GM19193 (cell line): ENCODE measurements around the gene PCDHGB4.
"Not testable (repeated sequence)": the region's sequence is repeated elsewhere in the genome, so short reads cannot be mapped to it uniquely, and the experiment has no call there.

ENCODE experiments used
- POLR2A ChIP-seq: IDR thresholded peaks from 4 replicates; pipeline ENCODE4 v1.6.1; 2011; ENCODE audit not compliant: insufficient read depth, insufficient read length; ENCODE audit errors: extremely low read depth

Gene PCDHGB4

GRCh38 chr5:141387557-141388311 is at the start of gene PCDHGB4:
PCDHGB4 (plus strand) TSS chr5:141387698; CDS start chr5:141387885, 187 bp downstream.
- TF ChIP-seq POLR2A, result not testable (repeated sequence)

GRCh38 chr5:141338538-141339306 is 48.8 kb upstream of the PCDHGB4 start, which contains the start of gene PCDHGA2:
PCDHGA2 (plus strand) TSS chr5:141338760.
- no peak for TF ChIP-seq POLR2A

DNA sequence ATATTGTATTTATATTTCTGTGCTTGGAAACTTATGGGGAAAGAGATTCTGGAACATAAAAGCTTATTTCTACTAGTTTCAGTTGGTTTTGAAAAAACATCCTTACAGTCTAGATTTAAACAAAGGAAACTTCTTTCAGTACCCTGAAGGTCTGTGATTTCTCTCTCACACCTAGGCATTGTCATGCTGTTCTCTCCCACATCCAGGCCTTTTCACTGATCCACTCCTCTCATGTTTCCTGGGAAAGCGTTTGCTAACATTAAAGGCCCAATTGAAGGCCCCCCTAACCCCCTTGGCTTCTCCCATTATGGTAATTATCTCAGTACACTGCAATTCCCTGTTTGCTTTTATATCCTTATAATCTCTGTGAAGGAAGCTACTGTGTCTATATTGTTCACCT is 44.7 kb upstream of the PCDHGB4 start:
- no peak for TF ChIP-seq POLR2A

DNA sequence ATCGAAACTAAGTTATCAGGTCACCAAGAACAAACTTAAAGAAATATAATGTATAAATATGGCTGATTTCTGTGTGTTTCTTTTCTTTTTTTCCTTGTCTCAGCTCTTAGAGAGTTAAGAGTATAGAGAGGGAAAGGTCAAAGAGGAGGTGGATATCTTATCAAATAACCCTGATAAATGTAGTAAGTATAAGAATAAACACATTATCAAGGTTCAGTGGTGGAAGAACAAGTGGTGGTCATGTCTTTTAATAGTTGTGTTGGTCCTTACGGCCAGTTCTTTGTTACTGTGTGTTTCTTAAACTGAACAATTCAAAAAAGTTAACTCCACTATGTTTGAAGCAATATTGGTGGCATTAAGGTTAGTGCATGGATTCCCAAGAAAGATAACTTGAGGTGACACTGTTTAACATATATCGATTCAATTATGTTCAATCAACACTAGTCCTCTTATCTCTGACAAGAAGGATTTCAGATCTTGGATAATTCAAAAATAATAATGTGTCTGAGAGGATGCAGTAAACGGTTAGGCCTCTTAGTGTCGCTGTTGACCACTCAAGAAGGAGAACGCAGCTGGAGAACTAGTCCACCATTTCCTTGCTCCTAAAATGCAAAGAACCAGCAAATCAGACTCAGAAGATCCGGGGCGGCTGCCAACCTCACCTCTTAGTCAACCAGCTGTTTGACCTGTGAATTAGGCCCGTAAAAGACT is 44.1 kb upstream of the PCDHGB4 start, which contains the start of gene PCDHGA3:
Gene PCDHGA3, plus strand, starts transcription at position 588 of the 711 bp plus-strand sequence. CDS start 205 bp downstream, outside the sequence.
- TF ChIP-seq POLR2A, result no peak

DNA sequence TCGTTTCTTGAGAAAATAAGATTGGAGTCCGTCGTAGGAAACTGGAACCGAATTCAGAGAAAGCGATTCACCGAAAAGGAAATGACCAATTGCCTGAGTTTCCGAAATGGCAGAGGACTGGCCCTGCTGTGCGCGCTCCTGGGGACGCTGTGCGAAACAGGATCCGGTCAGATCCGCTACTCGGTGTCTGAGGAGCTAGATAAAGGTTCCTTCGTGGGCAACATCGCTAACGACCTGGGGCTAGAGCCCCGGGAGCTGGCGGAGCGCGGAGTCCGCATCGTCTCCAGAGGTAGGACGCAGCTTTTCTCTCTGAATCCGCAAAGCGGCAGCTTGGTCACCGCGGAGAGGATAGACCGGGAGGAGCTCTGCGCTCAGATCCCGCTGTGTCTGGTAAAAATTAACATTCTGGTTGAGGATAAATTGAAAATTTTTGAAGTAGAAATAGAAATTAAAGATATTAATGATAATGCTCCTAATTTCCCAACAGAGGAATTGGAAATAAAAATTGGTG is 43.5 kb upstream of the PCDHGB4 start:
- no peak for TF ChIP-seq POLR2A

DNA sequence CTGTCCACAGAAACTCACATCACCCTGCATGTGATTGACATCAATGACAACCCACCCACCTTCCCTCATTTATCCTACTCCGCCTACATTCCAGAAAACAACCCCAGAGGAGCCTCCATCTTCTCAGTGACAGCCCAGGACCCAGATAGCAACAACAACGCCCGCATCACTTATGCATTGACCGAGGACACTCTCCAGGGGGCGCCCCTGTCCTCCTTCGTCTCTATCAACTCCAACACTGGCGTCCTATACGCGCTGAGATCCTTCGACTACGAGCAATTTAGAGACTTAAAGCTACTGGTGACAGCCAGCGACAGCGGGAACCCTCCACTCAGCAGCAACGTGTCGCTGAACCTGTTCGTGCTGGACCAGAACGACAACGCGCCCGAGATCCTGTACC is 42.2 kb upstream of the PCDHGB4 start:
- no peak for TF ChIP-seq POLR2A

DNA sequence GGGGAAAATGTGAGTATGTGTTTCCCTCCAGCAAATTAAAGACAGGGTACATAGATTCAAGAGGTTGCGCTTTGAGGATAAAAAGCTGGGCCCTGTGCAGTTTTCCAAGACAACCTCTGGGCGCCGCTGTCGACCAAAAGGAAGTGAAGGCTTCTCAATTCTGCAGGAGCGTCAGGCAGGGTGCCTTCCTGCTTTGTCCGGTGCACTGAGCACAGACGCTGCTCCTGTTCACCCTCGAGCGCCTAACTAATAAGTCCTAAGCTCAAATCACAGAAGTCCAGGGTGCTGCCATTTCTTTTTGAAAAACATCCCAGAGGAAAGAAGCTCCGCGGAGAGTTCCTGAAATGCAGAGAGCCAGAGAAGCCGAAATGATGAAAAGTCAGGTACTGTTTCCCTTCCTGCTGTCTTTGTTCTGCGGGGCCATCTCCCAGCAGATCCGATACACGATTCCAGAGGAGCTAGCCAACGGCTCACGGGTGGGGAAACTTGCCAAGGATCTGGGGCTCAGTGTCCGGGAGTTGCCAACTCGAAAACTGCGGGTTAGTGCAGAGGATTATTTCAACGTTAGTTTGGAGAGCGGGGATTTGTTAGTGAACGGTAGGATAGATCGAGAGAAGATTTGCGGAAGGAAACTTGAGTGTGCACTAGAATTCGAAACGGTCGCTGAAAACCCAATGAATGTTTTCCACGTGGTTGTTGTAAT is 37.4 kb upstream of the PCDHGB4 start, which contains the start of gene PCDHGB1:
Gene PCDHGB1, plus strand, starts transcription at position 183 of the 703 bp plus-strand sequence. Its CDS starts 162 bp downstream, at position 345.
- no peak for TF ChIP-seq POLR2A

DNA sequence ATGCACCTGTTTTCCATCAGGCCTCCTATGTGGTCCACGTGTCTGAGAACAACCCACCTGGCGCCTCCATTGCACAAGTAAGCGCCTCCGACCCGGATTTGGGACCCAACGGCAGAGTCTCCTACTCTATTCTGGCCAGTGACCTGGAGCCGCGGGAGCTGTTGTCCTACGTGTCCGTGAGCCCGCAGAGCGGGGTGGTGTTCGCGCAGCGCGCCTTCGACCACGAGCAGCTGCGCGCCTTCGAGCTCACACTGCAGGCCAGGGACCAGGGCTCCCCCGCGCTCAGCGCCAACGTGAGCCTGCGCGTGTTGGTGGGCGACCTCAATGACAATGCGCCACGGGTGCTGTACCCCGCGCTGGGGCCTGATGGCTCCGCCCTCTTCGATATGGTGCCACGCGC is 35.9 kb upstream of the PCDHGB4 start:
- no peak for TF ChIP-seq POLR2A

GRCh38 chr5:141354900-141355469 is 32.5 kb upstream of the PCDHGB4 start, which contains the start of gene PCDHGA4:
PCDHGA4 (plus strand) TSS chr5:141355021; CDS start chr5:141355108, 87 bp downstream.
- TF ChIP-seq POLR2A, result no peak

- no peak for TF ChIP-seq POLR2A
These were observed 31.9 kb upstream of the PCDHGB4 start for GRCh38 chr5:141355641-141356040.

- TF ChIP-seq POLR2A, result no peak
These were observed 31.4 kb upstream of the PCDHGB4 start for GRCh38 chr5:141356133-141356532.

DNA sequence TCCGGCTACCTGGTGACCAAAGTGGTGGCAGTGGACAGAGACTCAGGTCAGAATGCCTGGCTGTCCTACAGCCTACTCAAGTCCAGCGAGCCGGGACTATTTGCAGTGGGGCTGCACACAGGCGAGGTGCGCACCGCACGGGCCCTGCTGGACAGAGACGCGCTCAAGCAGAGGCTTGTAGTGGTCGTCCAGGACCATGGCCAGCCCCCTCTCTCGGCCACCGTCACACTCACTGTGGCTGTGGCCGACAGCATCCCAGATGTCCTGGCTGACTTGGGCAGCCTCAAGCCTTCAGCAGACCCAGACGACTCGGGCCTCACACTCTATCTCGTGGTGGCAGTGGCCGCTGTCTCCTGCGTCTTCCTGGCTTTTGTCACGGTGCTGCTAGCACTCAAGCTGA is 30.5 kb upstream of the PCDHGB4 start:
- no peak for TF ChIP-seq POLR2A

- TF ChIP-seq POLR2A, result no peak
These were observed 27.6 kb upstream of the PCDHGB4 start, which contains the start of gene PCDHGB2 for GRCh38 chr5:141359790-141360426. PCDHGB2 (plus strand) TSS chr5:141359994; CDS start chr5:141360136, 142 bp downstream.
